ENCODE data around the gene TMPRSS9. TPM values are rescaled to one million over a fixed set of nuclear protein-coding genes. Genes with fewer than 3 reads are reported as not detected.

TMPRSS9 gene
- total and polyA plus RNA-seq, 2 of the 13 experiments (the other 11 are each of a cell fraction or from before 2014, with no cell fraction given) = 2.5 to 5.2 TPM

DNA sequence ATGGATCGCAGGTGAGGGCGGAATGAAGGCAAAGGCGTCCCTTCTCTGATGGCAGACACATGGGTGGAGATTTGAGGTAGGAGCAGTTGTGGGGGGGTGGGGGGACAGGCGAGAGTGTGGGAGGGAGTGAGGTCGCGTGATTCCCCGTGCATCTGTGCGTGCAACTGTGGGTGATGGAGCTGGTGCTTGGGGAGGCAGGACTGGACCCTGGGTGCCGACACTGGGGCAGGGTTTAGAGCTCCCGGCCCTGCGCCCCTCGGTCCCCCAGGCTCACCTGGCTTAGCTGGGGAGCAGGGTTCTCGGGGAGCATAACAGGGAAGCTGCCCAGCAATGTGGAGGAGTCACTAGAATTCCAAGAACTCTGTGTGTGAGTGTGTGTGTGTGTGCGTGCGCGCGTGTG is 3.4 kb downstream of the TMPRSS9 start:
- H3K27me3 ChIP-seq (ENCODE audit: control insufficient read depth in 1 of 2, insufficient read depth in 2 of 2, low read length in 2 of 2) = peaks cover 8 to 52% of the 10 kb centered on the region in 2 experiments
- TF ChIP-seq, protein P1, sequence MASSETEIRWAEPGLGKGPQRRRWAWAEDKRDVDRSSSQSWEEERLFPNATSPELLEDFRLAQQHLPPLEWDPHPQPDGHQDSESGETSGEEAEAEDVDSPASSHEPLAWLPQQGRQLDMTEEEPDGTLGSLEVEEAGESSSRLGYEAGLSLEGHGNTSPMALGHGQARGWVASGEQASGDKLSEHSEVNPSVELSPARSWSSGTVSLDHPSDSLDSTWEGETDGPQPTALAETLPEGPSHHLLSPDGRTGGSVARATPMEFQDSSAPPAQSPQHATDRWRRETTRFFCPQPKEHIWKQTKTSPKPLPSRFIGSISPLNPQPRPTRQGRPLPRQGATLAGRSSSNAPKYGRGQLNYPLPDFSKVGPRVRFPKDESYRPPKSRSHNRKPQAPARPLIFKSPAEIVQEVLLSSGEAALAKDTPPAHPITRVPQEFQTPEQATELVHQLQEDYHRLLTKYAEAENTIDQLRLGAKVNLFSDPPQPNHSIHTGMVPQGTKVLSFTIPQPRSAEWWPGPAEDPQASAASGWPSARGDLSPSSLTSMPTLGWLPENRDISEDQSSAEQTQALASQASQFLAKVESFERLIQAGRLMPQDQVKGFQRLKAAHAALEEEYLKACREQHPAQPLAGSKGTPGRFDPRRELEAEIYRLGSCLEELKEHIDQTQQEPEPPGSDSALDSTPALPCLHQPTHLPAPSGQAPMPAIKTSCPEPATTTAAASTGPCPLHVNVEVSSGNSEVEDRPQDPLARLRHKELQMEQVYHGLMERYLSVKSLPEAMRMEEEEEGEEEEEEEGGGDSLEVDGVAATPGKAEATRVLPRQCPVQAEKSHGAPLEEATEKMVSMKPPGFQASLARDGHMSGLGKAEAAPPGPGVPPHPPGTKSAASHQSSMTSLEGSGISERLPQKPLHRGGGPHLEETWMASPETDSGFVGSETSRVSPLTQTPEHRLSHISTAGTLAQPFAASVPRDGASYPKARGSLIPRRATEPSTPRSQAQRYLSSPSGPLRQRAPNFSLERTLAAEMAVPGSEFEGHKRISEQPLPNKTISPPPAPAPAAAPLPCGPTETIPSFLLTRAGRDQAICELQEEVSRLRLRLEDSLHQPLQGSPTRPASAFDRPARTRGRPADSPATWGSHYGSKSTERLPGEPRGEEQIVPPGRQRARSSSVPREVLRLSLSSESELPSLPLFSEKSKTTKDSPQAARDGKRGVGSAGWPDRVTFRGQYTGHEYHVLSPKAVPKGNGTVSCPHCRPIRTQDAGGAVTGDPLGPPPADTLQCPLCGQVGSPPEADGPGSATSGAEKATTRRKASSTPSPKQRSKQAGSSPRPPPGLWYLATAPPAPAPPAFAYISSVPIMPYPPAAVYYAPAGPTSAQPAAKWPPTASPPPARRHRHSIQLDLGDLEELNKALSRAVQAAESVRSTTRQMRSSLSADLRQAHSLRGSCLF (CRISPR knock-in tag; IDR thresholded peaks at IDR 0.05; ENCODE audit: borderline replicate concordance) = no peak
- TF ChIP-seq ZNF235 (CRISPR knock-in tag; IDR thresholded peaks at IDR 0.05; ENCODE audit: borderline replicate concordance) (no peak), HDAC1 (CRISPR knock-in tag; IDR thresholded peaks at IDR 0.05) (no peak), REPIN1 (CRISPR knock-in tag; IDR thresholded peaks at IDR 0.05; ENCODE audit: borderline replicate concordance, low read depth) (no peak), ZNF563 (CRISPR knock-in tag; IDR thresholded peaks at IDR 0.05) (no peak), ZNF879 (CRISPR knock-in tag; IDR thresholded peaks at IDR 0.05) (no peak)
- TF ChIP-seq, protein P2, sequence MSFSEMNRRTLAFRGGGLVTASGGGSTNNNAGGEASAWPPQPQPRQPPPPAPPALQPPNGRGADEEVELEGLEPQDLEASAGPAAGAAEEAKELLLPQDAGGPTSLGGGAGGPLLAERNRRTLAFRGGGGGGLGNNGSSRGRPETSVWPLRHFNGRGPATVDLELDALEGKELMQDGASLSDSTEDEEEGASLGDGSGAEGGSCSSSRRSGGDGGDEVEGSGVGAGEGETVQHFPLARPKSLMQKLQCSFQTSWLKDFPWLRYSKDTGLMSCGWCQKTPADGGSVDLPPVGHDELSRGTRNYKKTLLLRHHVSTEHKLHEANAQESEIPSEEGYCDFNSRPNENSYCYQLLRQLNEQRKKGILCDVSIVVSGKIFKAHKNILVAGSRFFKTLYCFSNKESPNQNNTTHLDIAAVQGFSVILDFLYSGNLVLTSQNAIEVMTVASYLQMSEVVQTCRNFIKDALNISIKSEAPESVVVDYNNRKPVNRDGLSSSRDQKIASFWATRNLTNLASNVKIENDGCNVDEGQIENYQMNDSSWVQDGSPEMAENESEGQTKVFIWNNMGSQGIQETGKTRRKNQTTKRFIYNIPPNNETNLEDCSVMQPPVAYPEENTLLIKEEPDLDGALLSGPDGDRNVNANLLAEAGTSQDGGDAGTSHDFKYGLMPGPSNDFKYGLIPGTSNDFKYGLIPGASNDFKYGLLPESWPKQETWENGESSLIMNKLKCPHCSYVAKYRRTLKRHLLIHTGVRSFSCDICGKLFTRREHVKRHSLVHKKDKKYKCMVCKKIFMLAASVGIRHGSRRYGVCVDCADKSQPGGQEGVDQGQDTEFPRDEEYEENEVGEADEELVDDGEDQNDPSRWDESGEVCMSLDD (CRISPR knock-in tag; IDR thresholded peaks at IDR 0.05; ENCODE audit: borderline replicate concordance) = no peak
- TF ChIP-seq, protein P3, sequence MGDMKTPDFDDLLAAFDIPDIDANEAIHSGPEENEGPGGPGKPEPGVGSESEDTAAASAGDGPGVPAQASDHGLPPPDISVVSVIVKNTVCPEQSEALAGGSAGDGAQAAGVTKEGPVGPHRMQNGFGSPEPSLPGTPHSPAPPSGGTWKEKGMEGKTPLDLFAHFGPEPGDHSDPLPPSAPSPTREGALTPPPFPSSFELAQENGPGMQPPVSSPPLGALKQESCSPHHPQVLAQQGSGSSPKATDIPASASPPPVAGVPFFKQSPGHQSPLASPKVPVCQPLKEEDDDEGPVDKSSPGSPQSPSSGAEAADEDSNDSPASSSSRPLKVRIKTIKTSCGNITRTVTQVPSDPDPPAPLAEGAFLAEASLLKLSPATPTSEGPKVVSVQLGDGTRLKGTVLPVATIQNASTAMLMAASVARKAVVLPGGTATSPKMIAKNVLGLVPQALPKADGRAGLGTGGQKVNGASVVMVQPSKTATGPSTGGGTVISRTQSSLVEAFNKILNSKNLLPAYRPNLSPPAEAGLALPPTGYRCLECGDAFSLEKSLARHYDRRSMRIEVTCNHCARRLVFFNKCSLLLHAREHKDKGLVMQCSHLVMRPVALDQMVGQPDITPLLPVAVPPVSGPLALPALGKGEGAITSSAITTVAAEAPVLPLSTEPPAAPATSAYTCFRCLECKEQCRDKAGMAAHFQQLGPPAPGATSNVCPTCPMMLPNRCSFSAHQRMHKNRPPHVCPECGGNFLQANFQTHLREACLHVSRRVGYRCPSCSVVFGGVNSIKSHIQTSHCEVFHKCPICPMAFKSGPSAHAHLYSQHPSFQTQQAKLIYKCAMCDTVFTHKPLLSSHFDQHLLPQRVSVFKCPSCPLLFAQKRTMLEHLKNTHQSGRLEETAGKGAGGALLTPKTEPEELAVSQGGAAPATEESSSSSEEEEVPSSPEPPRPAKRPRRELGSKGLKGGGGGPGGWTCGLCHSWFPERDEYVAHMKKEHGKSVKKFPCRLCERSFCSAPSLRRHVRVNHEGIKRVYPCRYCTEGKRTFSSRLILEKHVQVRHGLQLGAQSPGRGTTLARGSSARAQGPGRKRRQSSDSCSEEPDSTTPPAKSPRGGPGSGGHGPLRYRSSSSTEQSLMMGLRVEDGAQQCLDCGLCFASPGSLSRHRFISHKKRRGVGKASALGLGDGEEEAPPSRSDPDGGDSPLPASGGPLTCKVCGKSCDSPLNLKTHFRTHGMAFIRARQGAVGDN (CRISPR knock-in tag; IDR thresholded peaks at IDR 0.05) = no peak
- TF ChIP-seq, protein P4, sequence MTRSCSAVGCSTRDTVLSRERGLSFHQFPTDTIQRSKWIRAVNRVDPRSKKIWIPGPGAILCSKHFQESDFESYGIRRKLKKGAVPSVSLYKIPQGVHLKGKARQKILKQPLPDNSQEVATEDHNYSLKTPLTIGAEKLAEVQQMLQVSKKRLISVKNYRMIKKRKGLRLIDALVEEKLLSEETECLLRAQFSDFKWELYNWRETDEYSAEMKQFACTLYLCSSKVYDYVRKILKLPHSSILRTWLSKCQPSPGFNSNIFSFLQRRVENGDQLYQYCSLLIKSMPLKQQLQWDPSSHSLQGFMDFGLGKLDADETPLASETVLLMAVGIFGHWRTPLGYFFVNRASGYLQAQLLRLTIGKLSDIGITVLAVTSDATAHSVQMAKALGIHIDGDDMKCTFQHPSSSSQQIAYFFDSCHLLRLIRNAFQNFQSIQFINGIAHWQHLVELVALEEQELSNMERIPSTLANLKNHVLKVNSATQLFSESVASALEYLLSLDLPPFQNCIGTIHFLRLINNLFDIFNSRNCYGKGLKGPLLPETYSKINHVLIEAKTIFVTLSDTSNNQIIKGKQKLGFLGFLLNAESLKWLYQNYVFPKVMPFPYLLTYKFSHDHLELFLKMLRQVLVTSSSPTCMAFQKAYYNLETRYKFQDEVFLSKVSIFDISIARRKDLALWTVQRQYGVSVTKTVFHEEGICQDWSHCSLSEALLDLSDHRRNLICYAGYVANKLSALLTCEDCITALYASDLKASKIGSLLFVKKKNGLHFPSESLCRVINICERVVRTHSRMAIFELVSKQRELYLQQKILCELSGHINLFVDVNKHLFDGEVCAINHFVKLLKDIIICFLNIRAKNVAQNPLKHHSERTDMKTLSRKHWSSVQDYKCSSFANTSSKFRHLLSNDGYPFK (CRISPR knock-in tag; IDR thresholded peaks at IDR 0.05; ENCODE audit: borderline replicate concordance) = no peak

More for the DNA sequence above, 3.4 kb downstream of the TMPRSS9 start:
- Histone ChIP-seq H3K36me3 (replicated peaks in 1 of 2; ENCODE audit: control insufficient read depth in 1 of 2, insufficient read depth in 2 of 2, low read length in 2 of 2) (no peaks in the 10 kb centered on the region), H3K9ac (ENCODE audit: insufficient read depth, low read depth, low read length) (no peak overlapping the region), H4K20me1 (ENCODE audit: insufficient read depth, low read length) (no peaks in the 10 kb centered on the region; the same call in 1 of the 2 replicates), H3K4me2 (ENCODE audit: low read depth, low read length) (no peak overlapping the region), H3K27ac (ENCODE audit: extremely low read length, insufficient read depth, low read length) (no peak overlapping the region), H3K4me1 (ENCODE audit: insufficient read depth, low read length) (no peaks in the 10 kb centered on the region), H3K9me3 (ENCODE audit: low read length) (no peaks in the 10 kb centered on the region), H2AFZ (ENCODE audit: low read length) (no peak overlapping the region), H3K4me3 (replicated peaks in 1 of 3; ENCODE audit: insufficient read depth in 1 of 3, low read depth in 2 of 3, low read length in 3 of 3) (no peak overlapping the region), H3K79me2 (ENCODE audit: insufficient read depth, low read length) (no peaks in the 10 kb centered on the region)
- DNase-seq (ENCODE audit: low spot score) (no peak), ATAC-seq (no peak), FAIRE-seq (no peak)
- intact Hi-C loops (cut with micrococcal nuclease; ENCODE audit: unreplicated experiment) = no loop called here
- WGBS (ENCODE audit: low lambda C conversion rate) = 37% methylated on average over 17 of the region's 17 CpGs
- ChIA-PET POLR2A (interaction anchor here (0.6 to 0.9 kb wide), 2 partner anchors 29 to 247 kb away, joined by 3 read pairs; no protein-coding TSS in a partner anchor), CTCF (ENCODE audit: low intra/inter-chr PET ratio, low total read pairs) (no interaction called here)
- in situ Hi-C loops (cut with HindIII; ENCODE audit: extremely low pct_ligation_motif_present, low pct_unique_long_range_greater_than_20kb) = no loop called here
- no TSS peak for BruUV-seq (replicated peaks)
